SK-N-SH (cell line): ENCODE results near the gene ATP11A. TPM values are rescaled to one million over a fixed set of nuclear protein-coding genes. Genes with fewer than 3 reads are reported as not detected.

Source experiments
- CTCF ChIA-PET: fragments of 300-600, 350-600 bp; formaldehyde crosslinking; extraction: SDS; loops from one replicate; lab custom pipeline; 2021; lab: Yijun Ruan, JAX
- POLR2A ChIA-PET: fragments of 350-600 bp; sonication (Branson Sonifier 250); formaldehyde crosslinking; extraction: SDS; loops from one replicate; lab custom pipeline; 2020; ENCODE audit warnings: antibody characterized with exemption, inconsistent platforms; lab: Yijun Ruan, JAX
- DNase-seq: peaks from one replicate; pipeline ENCODE4 v3.0.0; 2012
- H2AFZ ChIP-seq: fragments of 200-600 bp; sonication (generic); 2 replicates; pipeline ENCODE4 v1.8.1; 2016; ENCODE audit warnings: antibody characterized with exemption, mild to moderate bottlenecking, low read depth
- H3F3A ChIP-seq: fragments of 200-600 bp; sonication (generic); replicated peaks from 2 replicates; pipeline ENCODE3; 2016; ENCODE audit warnings: antibody characterized with exemption, mild to moderate bottlenecking; ENCODE audit not compliant: insufficient read depth
- H3K27ac ChIP-seq, 2 experiments: fragments of 200-500 bp in 1 of 2; fragments of 200-600 bp in 1 of 2; sonication (Bioruptor generic) in 1 of 2; sonication (generic), shearing (Covaris generic) in 1 of 2; 2 replicates each; pipeline versions ENCODE4 v1.5.1 to v1.6.1; 2014 to 2016; ENCODE audit warnings: low read depth in 2 of 2, inconsistent platforms in 1 of 2, low read length in 1 of 2, mild to moderate bottlenecking in 1 of 2, mixed read lengths in 1 of 2
- H3K27me3 ChIP-seq: fragments of 200-600 bp; sonication (generic), shearing (Covaris generic); 2 replicates; pipeline ENCODE4 v1.6.1; 2016; ENCODE audit warnings: mixed run types; ENCODE audit not compliant: insufficient read depth
- H3K36me3 ChIP-seq, 2 experiments: fragments of 200-500 bp in 1 of 2; fragments of 200-600 bp in 1 of 2; sonication (Bioruptor generic) in 1 of 2; sonication (generic) in 1 of 2; replicated peaks in 1 of 2; 2 replicates each; pipeline versions ENCODE3 to v1.5.1; 2014 to 2016; ENCODE audit warnings: low read length in 1 of 2, mild to moderate bottlenecking in 1 of 2; ENCODE audit not compliant: insufficient read depth in 2 of 2, control insufficient read depth in 1 of 2
- H3K4me1 ChIP-seq, 2 experiments: fragments of 200-500 bp in 1 of 2; fragments of 200-600 bp in 1 of 2; sonication (Bioruptor generic) in 1 of 2; sonication (generic), shearing (Covaris generic) in 1 of 2; 2 replicates each; pipeline versions ENCODE4 v1.5.1 to v1.6.1; 2014 to 2016; ENCODE audit warnings: low read depth in 1 of 2, low read length in 1 of 2, mixed run types in 1 of 2; ENCODE audit not compliant: insufficient read depth in 2 of 2, control insufficient read depth in 1 of 2
- H3K4me2 ChIP-seq: fragments of 200-600 bp; sonication (generic), shearing (Covaris generic); 2 replicates; pipeline ENCODE4 v1.6.1; 2017; ENCODE audit warnings: mixed run types
- H3K4me3 ChIP-seq, 2 experiments: fragments of 200-500 bp in 1 of 2; fragments of 200-600 bp in 1 of 2; sonication (Bioruptor generic) in 1 of 2; sonication (generic), shearing (Covaris generic) in 1 of 2; 2 replicates each; pipeline versions ENCODE4 v1.5.1 to v1.8.1; 2014 to 2016; ENCODE audit warnings: low read depth in 2 of 2, inconsistent platforms in 1 of 2, low read length in 1 of 2, mild to moderate bottlenecking in 1 of 2, mixed read lengths in 1 of 2, moderate library complexity in 1 of 2
- H3K79me2 ChIP-seq: fragments of 200-600 bp; sonication (generic); 2 replicates; pipeline ENCODE4 v1.8.1; 2017; ENCODE audit warnings: mild to moderate bottlenecking; ENCODE audit not compliant: insufficient read depth
- H3K9ac ChIP-seq: fragments of 200-600 bp; sonication (generic); 2 replicates; pipeline ENCODE4 v1.6.1; 2017; ENCODE audit warnings: mixed run types
- H3K9me2 ChIP-seq: fragments of 200-600 bp; sonication (generic); 2 replicates; pipeline ENCODE4 v1.6.1; 2017; ENCODE audit warnings: mixed run types
- H3K9me3 ChIP-seq: fragments of 200-600 bp; sonication (generic); 2 replicates; pipeline ENCODE4 v1.6.1; 2017; ENCODE audit warnings: mixed run types, mild to moderate bottlenecking, moderate library complexity
- H4K20me1 ChIP-seq: fragments of 200-600 bp; sonication (generic); 2 replicates; pipeline ENCODE4 v1.6.1; 2017; ENCODE audit warnings: mild to moderate bottlenecking, mixed run types; ENCODE audit not compliant: insufficient read depth
- CHD2 ChIP-seq: fragments of 150-350 bp; IDR thresholded peaks from 2 replicates; pipeline ENCODE4 v1.6.1; 2018; ENCODE audit warnings: low read length; ENCODE audit not compliant: partially characterized antibody
- CTCF ChIP-seq: fragments of 200-600 bp; sonication (generic); IDR thresholded peaks from 2 replicates; pipeline ENCODE4 v1.6.1; 2017; ENCODE audit warnings: antibody characterized with exemption, mild to moderate bottlenecking, moderate library complexity
- ELF1 ChIP-seq: IDR thresholded peaks from 2 replicates; pipeline ENCODE4 v1.4.0; 2012
- EP300 ChIP-seq, 2 experiments: IDR thresholded peaks; 2 replicates each; pipeline versions ENCODE4 v1.4.0 to v1.6.1; 2012; ENCODE audit warnings: borderline replicate concordance in 1 of 2, low read depth in 1 of 2, low read length in 1 of 2
- IRF3 ChIP-seq: fragments of 150-350 bp; IDR thresholded peaks from 2 replicates; pipeline ENCODE4 v1.6.1; 2016; ENCODE audit warnings: mild to moderate bottlenecking, low read depth, low read length
- JUND ChIP-seq: IDR thresholded peaks from 2 replicates; pipeline ENCODE4 v1.4.0; 2012
- MEF2A ChIP-seq: IDR thresholded peaks from 2 replicates; pipeline ENCODE4 v1.4.0; 2012; ENCODE audit warnings: low read depth, borderline replicate concordance
- MXI1 ChIP-seq: IDR thresholded peaks from 2 replicates; pipeline ENCODE4 v1.6.1; 2012; ENCODE audit warnings: mild to moderate bottlenecking, low read depth, low read length, improper control_type of control experiment
- NFIC ChIP-seq: IDR thresholded peaks from 2 replicates; pipeline ENCODE4 v1.4.0; 2012; ENCODE audit warnings: borderline replicate concordance
- POLR2AphosphoS5 ChIP-seq: IDR thresholded peaks from 2 replicates; pipeline ENCODE4 v1.6.1; 2012; ENCODE audit warnings: low read depth, low read length
- RAD21 ChIP-seq: IDR thresholded peaks from 2 replicates; pipeline ENCODE4 v1.6.1; 2012; ENCODE audit warnings: mild to moderate bottlenecking, low read length
- RCOR1 ChIP-seq: fragments of 150-350 bp; IDR thresholded peaks from 2 replicates; pipeline ENCODE4 v1.6.1; 2017; ENCODE audit warnings: antibody characterized with exemption, low read length
- RFX5 ChIP-seq: IDR thresholded peaks from 2 replicates; pipeline ENCODE4 v1.6.1; 2012; ENCODE audit warnings: mild to moderate bottlenecking, improper control_type of control experiment, low read length
- SIN3A ChIP-seq: IDR thresholded peaks from 2 replicates; pipeline ENCODE4 v1.6.1; 2012; ENCODE audit warnings: low read depth, mild to moderate bottlenecking, low read length, moderate library complexity, borderline replicate concordance
- TCF12 ChIP-seq: IDR thresholded peaks from 2 replicates; pipeline ENCODE4 v1.4.0; 2012
- TEAD4 ChIP-seq: IDR thresholded peaks from 2 replicates; pipeline ENCODE4 v1.4.0; 2012; ENCODE audit warnings: mild to moderate bottlenecking, borderline replicate concordance; ENCODE audit not compliant: insufficient read depth
- USF2 ChIP-seq: fragments of 150-350 bp; IDR thresholded peaks from 2 replicates; pipeline ENCODE4 v1.6.1; 2017; ENCODE audit warnings: antibody characterized with exemption, low read length, low read depth, borderline replicate concordance
- WGBS: methylation state at CpG from one replicate; pipeline ENCODE4 v1.1.6; 2017; ENCODE audit warnings: low lambda C conversion rate; 5-methylcytosine and 5-hydroxymethylcytosine counted together
- polyA plus RNA-seq, 3 experiments: library from polyadenylated mRNA; depleted of rRNA; stranded (reverse); fragments of >200 nt; gene quantifications; 2 replicates each; pipeline ENCODE4 v1.2.3, GENCODE V29; 2012
- TF ChIP-seq, protein P1 (sequence below): IDR thresholded peaks from 2 replicates; pipeline ENCODE4 v1.4.0; 2012; ENCODE audit warnings: low read depth, borderline replicate concordance
- TF ChIP-seq, protein P2 (sequence below): IDR thresholded peaks from 2 replicates; pipeline ENCODE4 v1.4.0; 2012; ENCODE audit warnings: low read depth
- TF ChIP-seq, protein P3 (sequence below): IDR thresholded peaks from 2 replicates; pipeline ENCODE4; 2012

The ATP11A gene
- polyA plus RNA-seq, 1 of the 3 experiments (the other 2 are of a cell fraction), result 4.1 TPM

DNA sequence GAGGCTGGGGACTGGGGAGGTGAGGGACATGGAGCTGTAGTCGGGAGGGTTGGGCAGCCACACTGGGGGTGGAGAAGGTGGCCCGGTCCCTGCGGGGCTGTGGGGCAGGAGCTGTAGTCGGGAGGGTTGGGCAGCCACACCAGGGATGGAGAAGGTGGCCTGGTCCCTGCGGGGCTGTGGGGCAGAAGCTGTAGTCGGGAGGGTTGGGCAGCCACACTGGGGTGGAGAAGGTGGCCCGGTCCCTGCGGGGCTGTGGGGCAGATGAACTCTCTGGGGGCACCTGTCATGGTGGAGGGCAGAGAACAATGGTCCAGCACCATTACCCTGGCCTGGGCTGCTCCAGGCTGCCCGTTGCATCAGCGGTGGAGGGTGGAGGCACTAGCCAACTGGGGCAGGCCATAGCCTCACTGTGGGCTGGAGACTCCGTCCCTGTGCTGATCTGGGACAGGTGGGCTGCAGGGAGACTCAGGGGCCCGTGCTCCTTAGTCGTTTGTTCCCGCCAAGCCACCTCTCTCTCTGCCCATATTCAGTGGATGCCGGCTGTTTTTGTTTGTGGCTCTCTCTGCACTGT, 51.4 kb downstream of the ATP11A start:
- H4K20me1 ChIP-seq, result 0 out of 2 replicates have a peak, but pooled peaks cover 5% of the 10 kb centered on the region
- peaks cover 0 to 7% of the 10 kb centered on the region in 2 experiments; a peak in 1 of 4 replicates for H3K4me1 ChIP-seq
- WGBS, result 93% methylated on average over 11 of the region's 15 CpGs
- no peaks in the 10 kb centered on the region for H3K36me3 ChIP-seq
- H2AFZ ChIP-seq, result no peak overlapping the region
- ChIA-PET CTCF (interaction anchor here (0.8 kb wide), 1 partner anchor 101 kb away, joined by 3 read pairs; no protein-coding TSS in a partner anchor), POLR2A (no interaction called here)
- no peaks in the 10 kb centered on the region for H3K9me3 ChIP-seq
- no peak overlapping the region for H3K4me2 ChIP-seq
- DNase-seq, result no peak
- H3K4me3 ChIP-seq, result no peak overlapping the region
- no peak for TF ChIP-seq EP300 (IDR thresholded peaks at IDR 0.05; ENCODE audit: borderline replicate concordance in 1 of 2, low read depth in 1 of 2, low read length in 1 of 2)
- TF ChIP-seq TEAD4, result no peak
- TF ChIP-seq MEF2A, result no peak
- TF ChIP-seq NFIC, result no peak
- TF ChIP-seq TCF12, result no peak
- TF ChIP-seq USF2, result no peak
- TF ChIP-seq SIN3A, result no peak
- TF ChIP-seq, protein P1, sequence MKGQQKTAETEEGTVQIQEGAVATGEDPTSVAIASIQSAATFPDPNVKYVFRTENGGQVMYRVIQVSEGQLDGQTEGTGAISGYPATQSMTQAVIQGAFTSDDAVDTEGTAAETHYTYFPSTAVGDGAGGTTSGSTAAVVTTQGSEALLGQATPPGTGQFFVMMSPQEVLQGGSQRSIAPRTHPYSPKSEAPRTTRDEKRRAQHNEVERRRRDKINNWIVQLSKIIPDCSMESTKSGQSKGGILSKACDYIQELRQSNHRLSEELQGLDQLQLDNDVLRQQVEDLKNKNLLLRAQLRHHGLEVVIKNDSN, result no peak
- no peak for TF ChIP-seq JUND
- no peak for TF ChIP-seq RFX5
- TF ChIP-seq MXI1, result no peak
- no peak for TF ChIP-seq ELF1
- no peak for TF ChIP-seq RCOR1
- TF ChIP-seq CTCF, result no peak
- TF ChIP-seq, protein P2, sequence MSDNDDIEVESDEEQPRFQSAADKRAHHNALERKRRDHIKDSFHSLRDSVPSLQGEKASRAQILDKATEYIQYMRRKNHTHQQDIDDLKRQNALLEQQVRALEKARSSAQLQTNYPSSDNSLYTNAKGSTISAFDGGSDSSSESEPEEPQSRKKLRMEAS, result no peak
- no peak for TF ChIP-seq POLR2AphosphoS5
- TF ChIP-seq, protein P3, sequence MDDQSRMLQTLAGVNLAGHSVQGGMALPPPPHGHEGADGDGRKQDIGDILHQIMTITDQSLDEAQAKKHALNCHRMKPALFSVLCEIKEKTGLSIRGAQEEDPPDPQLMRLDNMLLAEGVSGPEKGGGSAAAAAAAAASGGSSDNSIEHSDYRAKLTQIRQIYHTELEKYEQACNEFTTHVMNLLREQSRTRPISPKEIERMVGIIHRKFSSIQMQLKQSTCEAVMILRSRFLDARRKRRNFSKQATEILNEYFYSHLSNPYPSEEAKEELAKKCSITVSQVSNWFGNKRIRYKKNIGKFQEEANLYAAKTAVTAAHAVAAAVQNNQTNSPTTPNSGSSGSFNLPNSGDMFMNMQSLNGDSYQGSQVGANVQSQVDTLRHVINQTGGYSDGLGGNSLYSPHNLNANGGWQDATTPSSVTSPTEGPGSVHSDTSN, result no peak
- TF ChIP-seq RAD21, result no peak
- TF ChIP-seq CHD2, result no peak
- no peak for TF ChIP-seq IRF3
- H3K9ac ChIP-seq, result no peak overlapping the region
- H3K79me2 ChIP-seq, result peaks cover 5% of the 10 kb centered on the region; the same call in 1 of the 2 replicates
- H3F3A ChIP-seq, result no peaks in the 10 kb centered on the region
- H3K27ac ChIP-seq, result no peak overlapping the region
- H3K27me3 ChIP-seq, result no peaks in the 10 kb centered on the region
- no peaks in the 10 kb centered on the region for H3K9me2 ChIP-seq
